Cardiac muscle cell (in vitro differentiated cells and primary cell): ENCODE measurements around the gene VPS51. TPM values are rescaled to one million over a fixed set of nuclear protein-coding genes. Genes with fewer than 3 reads are reported as not detected.
"Not testable (repeated sequence)": the region's sequence is repeated elsewhere in the genome, so short reads cannot be mapped to it uniquely, and the experiment has no call there.

Experiments used
- DNase-seq, 2 donors: peaks; one replicate each; pipeline versions ENCODE4 v3.0.0 to v3.0.0-alpha.2; 2010 to 2017; ENCODE audit warnings: low read depth in 1 of 2, low spot score in 1 of 2
- H3K27ac ChIP-seq: fragments of 200-600 bp; sonication (generic); 2 replicates; pipeline ENCODE4 v1.5.1; 2016
- H3K27me3 ChIP-seq: fragments of 200-600 bp; sonication (generic); 2 replicates; pipeline ENCODE4 v1.6.0; 2016; ENCODE audit warnings: control low read depth
- H3K36me3 ChIP-seq: fragments of 200-600 bp; sonication (generic); 2 replicates; pipeline ENCODE4 v1.5.1; 2016; ENCODE audit warnings: control low read depth
- H3K4me1 ChIP-seq: fragments of 200-600 bp; sonication (generic); 2 replicates; pipeline ENCODE4 v1.8.1; 2017; ENCODE audit warnings: low read depth, mild to moderate bottlenecking, mixed run types
- H3K4me3 ChIP-seq: fragments of 200-600 bp; sonication (generic); 2 replicates; pipeline ENCODE4 v1.5.1; 2016; ENCODE audit warnings: mild to moderate bottlenecking
- H3K9me3 ChIP-seq: fragments of 200-600 bp; sonication (generic); 2 replicates; pipeline ENCODE4 v1.5.1; 2017; ENCODE audit warnings: low read depth, mild to moderate bottlenecking, control low read depth
- polyA plus RNA-seq: library from polyadenylated mRNA; unstranded; fragments of >200 nt; fragmentation: Nextera tagmentation; extraction: Ambion mirVana; gene quantifications from 2 replicates; pipeline ENCODE4 v1.2.1, GENCODE V29; 2016
- total RNA-seq: library from RNA; depleted of rRNA; stranded (reverse); fragments of >200 nt; gene quantifications from 2 replicates; pipeline ENCODE4 v1.2.3, GENCODE V29; 2016
- TF ChIP-seq, protein P1 (sequence below): IDR thresholded peaks from 2 replicates; pipeline ENCODE4 v1.5.1; 2012; ENCODE audit warnings: low read depth, mild to moderate bottlenecking, low read length

Gene VPS51
- total and polyA plus RNA-seq, 2 experiments from 2014 or later: 77.9 to 755 TPM

DNA sequence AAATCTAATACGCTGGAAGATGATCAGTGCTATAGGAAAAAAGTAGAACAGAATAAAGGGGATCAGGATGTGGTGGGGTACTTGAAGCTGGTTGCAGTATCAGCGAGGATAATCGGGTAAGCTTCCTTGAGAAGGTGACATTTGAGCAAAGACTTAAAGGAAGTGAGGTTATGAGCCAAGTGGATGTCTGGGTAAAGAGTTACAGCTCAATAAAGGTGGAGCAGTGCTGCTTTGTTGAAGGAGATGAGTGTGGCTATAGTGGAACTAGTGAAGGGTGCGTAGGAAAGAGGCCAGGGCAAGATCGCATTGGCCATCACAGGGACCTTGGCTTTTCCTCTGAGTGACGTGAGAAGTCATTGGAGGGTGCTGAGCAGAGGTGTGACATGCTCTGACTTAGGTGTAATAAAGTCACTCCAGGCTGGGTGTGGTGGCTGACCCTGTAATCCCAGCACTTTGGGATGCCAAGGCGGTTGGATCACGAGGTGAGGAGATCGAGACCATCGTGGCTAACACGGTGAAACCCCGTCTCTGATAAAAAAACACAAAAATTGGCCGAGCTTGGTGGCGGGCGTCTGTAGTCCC lies 40.6 kb downstream of the VPS51 start:
- peaks cover 17% of the 10 kb centered on the region for H3K27me3 ChIP-seq
- TF ChIP-seq, protein P1, sequence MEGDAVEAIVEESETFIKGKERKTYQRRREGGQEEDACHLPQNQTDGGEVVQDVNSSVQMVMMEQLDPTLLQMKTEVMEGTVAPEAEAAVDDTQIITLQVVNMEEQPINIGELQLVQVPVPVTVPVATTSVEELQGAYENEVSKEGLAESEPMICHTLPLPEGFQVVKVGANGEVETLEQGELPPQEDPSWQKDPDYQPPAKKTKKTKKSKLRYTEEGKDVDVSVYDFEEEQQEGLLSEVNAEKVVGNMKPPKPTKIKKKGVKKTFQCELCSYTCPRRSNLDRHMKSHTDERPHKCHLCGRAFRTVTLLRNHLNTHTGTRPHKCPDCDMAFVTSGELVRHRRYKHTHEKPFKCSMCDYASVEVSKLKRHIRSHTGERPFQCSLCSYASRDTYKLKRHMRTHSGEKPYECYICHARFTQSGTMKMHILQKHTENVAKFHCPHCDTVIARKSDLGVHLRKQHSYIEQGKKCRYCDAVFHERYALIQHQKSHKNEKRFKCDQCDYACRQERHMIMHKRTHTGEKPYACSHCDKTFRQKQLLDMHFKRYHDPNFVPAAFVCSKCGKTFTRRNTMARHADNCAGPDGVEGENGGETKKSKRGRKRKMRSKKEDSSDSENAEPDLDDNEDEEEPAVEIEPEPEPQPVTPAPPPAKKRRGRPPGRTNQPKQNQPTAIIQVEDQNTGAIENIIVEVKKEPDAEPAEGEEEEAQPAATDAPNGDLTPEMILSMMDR: no peak
- no peak overlapping the region for H3K27ac ChIP-seq
- DNase-seq: no peak
- H3K9me3 ChIP-seq: no peaks in the 10 kb centered on the region
- H3K36me3 ChIP-seq: peaks cover 3% of the 10 kb centered on the region
- no peak overlapping the region for H3K4me3 ChIP-seq
- H3K4me1 ChIP-seq: peaks cover 12% of the 10 kb centered on the region

DNA sequence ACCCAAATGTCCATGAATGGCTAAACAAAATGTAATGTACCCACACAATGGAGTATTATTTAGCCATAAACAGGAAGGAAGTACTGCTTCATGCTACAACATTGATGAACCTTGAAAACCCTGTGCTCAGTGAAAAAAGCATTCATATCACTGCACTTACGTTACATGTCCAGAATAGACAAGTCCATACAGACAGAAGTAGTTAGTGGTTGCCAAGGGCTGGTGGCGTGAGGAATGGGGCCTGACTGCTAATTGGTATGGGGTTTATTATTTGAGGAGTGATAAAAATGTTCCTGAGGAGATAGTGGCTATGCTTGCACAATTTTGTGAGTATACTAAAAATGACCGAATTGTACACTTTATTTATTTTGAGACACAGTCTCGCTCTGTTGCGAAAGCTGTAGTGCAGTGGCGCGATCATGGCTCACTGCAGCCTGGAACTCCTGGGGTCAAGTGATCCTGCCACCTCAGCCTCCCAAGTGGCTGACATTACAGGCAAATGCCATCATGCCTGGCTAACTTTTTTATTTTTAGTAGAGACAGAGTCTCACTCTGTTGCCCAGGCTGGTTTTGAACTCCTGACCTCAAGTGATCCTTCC lies 46.0 kb downstream of the VPS51 start:
- H3K4me1 ChIP-seq: no peaks in the 10 kb centered on the region
- H3K36me3 ChIP-seq: no peaks in the 10 kb centered on the region
- DNase-seq: no peak
- H3K9me3 ChIP-seq: no peaks in the 10 kb centered on the region
- TF ChIP-seq, protein P1: no peak
- H3K27me3 ChIP-seq: peaks cover 22% of the 10 kb centered on the region
- H3K4me3 ChIP-seq: no peak overlapping the region
- no peak overlapping the region for H3K27ac ChIP-seq

DNA sequence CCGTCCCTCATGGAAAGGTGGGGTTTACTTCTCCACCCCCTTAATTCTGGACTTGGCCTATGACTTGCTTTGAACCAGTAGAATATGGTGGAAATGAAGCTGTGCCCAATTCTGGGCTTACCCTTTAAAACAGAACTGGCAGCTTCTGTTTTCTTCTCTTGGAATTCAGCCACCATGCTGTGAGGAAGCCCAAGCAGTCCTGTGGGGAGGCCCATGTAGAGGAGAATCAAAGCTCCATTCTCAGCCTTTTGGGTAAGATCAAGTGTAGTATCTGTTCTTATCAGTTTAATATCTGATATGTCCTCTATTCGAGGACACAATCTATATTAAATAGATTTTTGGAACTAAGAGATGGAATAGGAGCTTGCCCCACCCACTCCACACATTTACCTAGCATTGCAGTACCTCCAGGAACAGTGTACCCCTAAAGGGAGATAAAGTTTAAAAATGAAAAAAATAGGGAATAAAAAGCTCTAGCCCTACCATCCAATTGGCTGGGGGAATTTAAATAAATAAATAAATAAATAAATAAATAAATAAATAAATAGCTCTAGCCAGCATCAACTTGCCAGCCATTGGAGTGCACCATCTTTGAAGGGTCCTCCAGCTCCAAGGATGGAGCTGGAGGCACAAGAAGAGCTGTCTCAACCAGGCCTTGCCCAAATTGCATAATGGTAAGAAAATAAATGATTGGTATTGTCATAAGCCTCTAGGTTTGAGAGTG lies 51.5 kb downstream of the VPS51 start:
- TF ChIP-seq, protein P1: no peak
- no peak for DNase-seq
- H3K27ac ChIP-seq: no peak overlapping the region
- no peaks in the 10 kb centered on the region for H3K9me3 ChIP-seq
- H3K4me1 ChIP-seq: no peaks in the 10 kb centered on the region
- no peaks in the 10 kb centered on the region for H3K36me3 ChIP-seq
- no peaks in the 10 kb centered on the region for H3K27me3 ChIP-seq
- no peak overlapping the region for H3K4me3 ChIP-seq

DNA sequence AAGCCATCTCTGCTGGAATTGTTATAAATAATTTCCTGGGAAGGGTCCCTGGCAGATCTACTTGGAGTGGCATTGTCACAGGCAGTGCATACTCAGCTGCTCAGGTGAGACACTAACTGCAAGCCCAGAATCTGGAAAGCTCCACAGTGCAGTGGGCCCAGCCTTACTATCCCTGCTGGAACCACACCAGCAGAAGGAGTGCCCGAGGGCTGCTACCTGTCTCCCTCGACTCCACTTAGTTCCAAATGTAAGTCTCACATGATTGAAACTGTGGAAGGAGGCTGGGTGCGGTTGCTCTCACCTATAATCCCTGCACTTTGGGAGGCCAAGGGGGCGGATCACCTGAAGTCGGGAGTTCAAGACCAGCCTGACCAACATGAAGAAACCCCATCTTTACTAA lies 52.6 kb downstream of the VPS51 start:
- no peaks in the 10 kb centered on the region for H3K4me1 ChIP-seq
- no peak for DNase-seq
- no peaks in the 10 kb centered on the region for H3K9me3 ChIP-seq
- H3K27me3 ChIP-seq: no peaks in the 10 kb centered on the region
- H3K27ac ChIP-seq: no peak overlapping the region
- no peaks in the 10 kb centered on the region for H3K36me3 ChIP-seq
- TF ChIP-seq, protein P1: no peak
- H3K4me3 ChIP-seq: no peak overlapping the region

DNA sequence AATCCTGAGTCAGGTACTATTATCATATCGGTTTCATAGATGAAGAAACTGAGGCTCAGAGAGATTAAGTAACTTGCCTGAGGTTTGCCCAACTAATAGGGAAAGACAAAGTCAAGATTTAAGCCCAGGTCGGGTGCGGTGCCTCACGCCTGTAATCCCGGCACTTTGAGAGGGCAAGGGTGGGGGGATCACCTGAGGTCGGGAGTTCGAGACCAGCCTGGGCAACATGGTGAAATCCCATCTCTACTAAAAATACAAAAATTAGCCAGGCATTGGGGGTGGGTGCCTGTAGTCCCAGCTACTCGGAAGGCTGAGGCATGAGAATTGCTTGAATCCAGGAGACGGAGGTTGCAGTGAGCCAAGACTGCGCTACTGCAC lies 54.1 kb downstream of the VPS51 start:
- H3K9me3 ChIP-seq, H3K27me3 ChIP-seq, H3K4me3 ChIP-seq, H3K27ac ChIP-seq, H3K4me1 ChIP-seq, H3K36me3 ChIP-seq, DNase-seq: not testable (repeated sequence)
